BLaER1 treated with 17β-estradiol and CSF1 and Interleukin-3, amounts not matched to agents 10 nM and 100 nM (cell line): ENCODE results near the gene HSP90B1.

Experiments used
- H3K27ac ChIP-seq, 11 experiments: shearing (Covaris generic); formaldehyde crosslinking; 2 replicates each; pipeline ENCODE4 v1.8.1; 2022
- H3K27me3 ChIP-seq, 11 experiments: shearing (Covaris generic); formaldehyde crosslinking; 2 replicates each; pipeline ENCODE4 v1.8.1; 2022
- H3K36me3 ChIP-seq, 11 experiments: shearing (Covaris generic); formaldehyde crosslinking; 2 replicates each; pipeline ENCODE4 v1.8.1; 2022
- H3K4me1 ChIP-seq, 10 experiments: shearing (Covaris generic); formaldehyde crosslinking; 2 replicates each; pipeline ENCODE4 v1.8.1; 2022
- H3K4me2 ChIP-seq, 11 experiments: shearing (Covaris generic); formaldehyde crosslinking; 2 replicates each; pipeline ENCODE4 v1.8.1; 2022
- H3K4me3 ChIP-seq, 10 experiments: shearing (Covaris generic); formaldehyde crosslinking; 2 replicates each; pipeline ENCODE4 v1.8.1; 2022
- H3K9ac ChIP-seq, 11 experiments: shearing (Covaris generic); formaldehyde crosslinking; 2 replicates each; pipeline ENCODE4 v1.8.1; 2022
- H3K9me3 ChIP-seq, 11 experiments: shearing (Covaris generic); formaldehyde crosslinking; replicated peaks in 1 of 11; 2 replicates each; pipeline ENCODE4 v1.8.1; 2022
- H4K20me1 ChIP-seq, 11 experiments: shearing (Covaris generic); formaldehyde crosslinking; 2 replicates each; pipeline ENCODE4 v1.8.1; 2022
- Cebpa-rat ChIP-seq, 11 experiments: shearing (Covaris generic); IDR thresholded peaks; 2 replicates each; pipeline ENCODE4 v1.8.1; 2022

The HSP90B1 gene

DNA sequence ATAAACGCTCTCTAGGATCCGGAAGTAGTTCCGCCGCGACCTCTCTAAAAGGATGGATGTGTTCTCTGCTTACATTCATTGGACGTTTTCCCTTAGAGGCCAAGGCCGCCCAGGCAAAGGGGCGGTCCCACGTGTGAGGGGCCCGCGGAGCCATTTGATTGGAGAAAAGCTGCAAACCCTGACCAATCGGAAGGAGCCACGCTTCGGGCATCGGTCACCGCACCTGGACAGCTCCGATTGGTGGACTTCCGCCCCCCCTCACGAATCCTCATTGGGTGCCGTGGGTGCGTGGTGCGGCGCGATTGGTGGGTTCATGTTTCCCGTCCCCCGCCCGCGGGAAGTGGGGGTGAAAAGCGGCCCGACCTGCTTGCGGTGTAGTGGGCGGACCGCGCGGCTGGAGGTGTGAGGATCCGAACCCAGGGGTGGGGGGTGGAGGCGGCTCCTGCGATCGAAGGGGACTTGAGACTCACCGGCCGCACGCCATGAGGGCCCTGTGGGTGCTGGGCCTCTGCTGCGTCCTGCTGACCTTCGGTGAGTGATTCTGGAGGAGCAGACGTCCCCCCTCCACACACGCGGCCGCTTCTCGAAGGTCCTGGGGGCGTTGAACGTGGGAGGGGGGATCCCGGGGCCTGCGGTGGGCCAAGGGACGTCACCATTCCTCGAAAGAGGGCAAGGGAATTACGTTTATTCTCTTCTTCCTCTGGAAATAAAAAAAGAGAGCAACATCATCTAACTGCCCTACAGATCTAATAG is at the start of gene HSP90B1:
Gene HSP90B1 (plus strand): TSS at position 377 of the 753 bp plus-strand sequence. CDS start 106 bp downstream, at position 483.
- Histone ChIP-seq H4K20me1 (peaks cover 41 to 49% (median 43%) of the 10 kb centered on the region in 11 experiments; a peak in 21 of 22 replicates), H3K27me3 (no peaks in the 10 kb centered on the region), H3K9ac (peak within 1 kb of the TSS; percentile 90 to 99 (median 97)), H3K4me1 (peaks cover 42 to 52% (median 49%) of the 10 kb centered on the region in 10 experiments), H3K9me3 (no peaks in the 10 kb centered on the region), H3K4me2 (peak within 1 kb of the TSS; percentile 83 to 99 (median 95)), H3K27ac (peak within 1 kb of the TSS; percentile 89 to 98 (median 96)), H3K4me3 (peak within 1 kb of the TSS; percentile 77 to 93 (median 86)), H3K36me3 (peaks cover 32 to 43% (median 40%) of the 10 kb centered on the region in 11 experiments)
- TF ChIP-seq Cebpa-rat (IDR thresholded peaks at IDR 0.05) = no peak

DNA sequence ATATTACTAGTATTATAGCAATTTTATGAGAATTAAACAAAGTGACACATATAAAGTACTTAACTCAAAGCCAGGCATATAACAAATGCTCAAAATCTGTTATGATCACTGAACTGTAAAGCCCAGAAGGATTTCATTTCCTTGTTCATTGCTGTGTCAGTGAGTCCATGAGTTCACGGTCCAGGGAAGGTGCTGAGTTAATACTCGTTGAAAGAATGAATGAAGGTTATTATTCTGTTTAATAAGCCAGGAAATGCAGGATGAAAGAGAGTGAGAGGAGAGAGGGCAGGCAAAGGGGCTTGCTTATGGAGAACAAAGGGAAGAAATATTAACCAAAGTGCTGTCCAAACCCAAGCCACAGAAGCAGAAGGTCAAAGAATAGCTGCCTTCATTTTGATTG is 48.9 kb upstream of the HSP90B1 start:
- no peaks in the 10 kb centered on the region for H3K27me3 ChIP-seq
- H3K27ac ChIP-seq = peak overlapping the region in 8 of 11 experiments; percentile 10 to 62 (median 52); a peak in 15 of 22 replicates
- H3K4me3 ChIP-seq = peak overlapping the region in 3 of 10 experiments; percentile 2 to 26 (median 11); a peak in 4 of 20 replicates
- H3K4me2 ChIP-seq = peak overlapping the region; percentile 31 to 95 (median 75)
- H4K20me1 ChIP-seq = no peaks in the 10 kb centered on the region
- H3K9me3 ChIP-seq = peaks cover 0 to 10% (median 5%) of the 10 kb centered on the region in 11 experiments; a peak in 5 of 22 replicates
- H3K4me1 ChIP-seq = peaks cover 47 to 72% (median 68%) of the 10 kb centered on the region in 10 experiments
- no peaks in the 10 kb centered on the region for H3K36me3 ChIP-seq
- TF ChIP-seq Cebpa-rat (IDR thresholded peaks at IDR 0.05) = no peak
- H3K9ac ChIP-seq = peak overlapping the region in 7 of 11 experiments; percentile 5 to 50 (median 41); a peak in 8 of 22 replicates

DNA sequence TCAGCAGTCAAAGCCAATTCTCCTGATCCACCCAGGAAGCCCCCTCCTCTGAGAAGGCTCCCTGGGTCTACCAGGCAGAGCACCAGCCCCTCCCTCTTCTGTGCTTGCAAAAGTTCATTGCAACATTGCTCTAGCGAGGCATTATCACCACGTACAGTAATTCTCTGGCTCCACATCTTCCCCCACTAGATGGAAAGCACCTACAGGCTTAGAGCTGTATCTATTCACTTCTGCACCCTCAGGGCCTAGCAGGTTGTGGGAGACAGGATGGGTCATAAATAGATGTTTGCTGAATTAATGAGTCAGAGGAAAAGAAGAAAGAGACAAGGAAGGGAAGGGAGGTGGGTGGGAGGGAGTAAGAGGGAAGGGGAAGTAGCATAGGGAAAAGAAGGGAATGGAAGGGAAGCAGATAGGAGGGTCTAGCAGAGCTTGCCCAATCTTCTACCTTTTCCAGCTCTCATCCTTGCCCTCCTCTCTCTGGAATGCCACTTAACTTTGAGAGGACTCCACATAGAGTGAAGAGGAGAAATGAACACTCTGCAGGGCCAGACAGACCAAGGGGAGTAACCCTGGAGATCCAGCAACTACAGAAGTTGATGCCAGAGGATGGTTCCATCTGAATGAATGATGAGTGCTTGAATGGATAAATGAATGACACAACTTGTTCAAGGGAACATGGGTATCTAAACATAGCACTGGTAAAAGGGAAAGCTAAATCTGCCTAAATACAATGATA is 47.2 kb upstream of the HSP90B1 start:
- H3K4me1 ChIP-seq = peaks cover 47 to 69% (median 67%) of the 10 kb centered on the region in 10 experiments
- no peaks in the 10 kb centered on the region for H3K27me3 ChIP-seq
- peak overlapping the region; percentile 48 to 95 (median 78) for H3K4me2 ChIP-seq
- peak overlapping the region in 2 of 11 experiments; percentile 23 to 61; a peak in 4 of 22 replicates for H3K9ac ChIP-seq
- H3K9me3 ChIP-seq = no peaks in the 10 kb centered on the region
- no peaks in the 10 kb centered on the region for H4K20me1 ChIP-seq
- H3K36me3 ChIP-seq = no peaks in the 10 kb centered on the region
- TF ChIP-seq Cebpa-rat (IDR thresholded peaks at IDR 0.05) = no peak
- peak overlapping the region in 4 of 11 experiments; percentile 2 to 42 (median 31); a peak in 2 of 22 replicates for H3K27ac ChIP-seq
- no peak overlapping the region for H3K4me3 ChIP-seq

DNA sequence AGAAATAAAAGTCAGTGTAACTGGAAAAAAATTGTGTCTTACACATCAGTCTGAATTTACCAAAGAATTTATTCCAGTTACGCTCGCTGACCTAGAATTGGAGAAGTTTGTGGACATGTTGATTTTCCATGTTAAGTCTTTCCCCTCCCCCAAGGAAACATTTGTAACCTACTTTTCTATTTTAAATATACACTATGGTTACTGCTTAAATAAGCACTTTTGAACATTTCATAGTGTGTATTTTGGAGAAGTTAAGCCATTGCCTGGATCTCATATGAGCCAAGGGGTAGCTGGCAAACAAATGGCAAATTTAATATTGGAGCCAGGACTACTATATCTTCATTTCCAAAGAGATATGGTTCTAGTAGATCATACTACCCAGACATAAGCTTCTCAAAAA is 46.3 kb upstream of the HSP90B1 start:
- H4K20me1 ChIP-seq = no peaks in the 10 kb centered on the region
- TF ChIP-seq Cebpa-rat (IDR thresholded peaks at IDR 0.05) = no peak
- peak overlapping the region; percentile 48 to 95 (median 78) for H3K4me2 ChIP-seq
- peak overlapping the region in 3 of 11 experiments; percentile 30 to 42 (median 33); a peak in 4 of 22 replicates for H3K27ac ChIP-seq
- H3K4me1 ChIP-seq = peaks cover 47 to 61% (median 59%) of the 10 kb centered on the region in 10 experiments
- H3K27me3 ChIP-seq = no peaks in the 10 kb centered on the region
- H3K36me3 ChIP-seq = no peaks in the 10 kb centered on the region
- H3K9me3 ChIP-seq = no peaks in the 10 kb centered on the region
- no peak overlapping the region for H3K4me3 ChIP-seq
- H3K9ac ChIP-seq = peak overlapping the region in 5 of 11 experiments; percentile 18 to 61 (median 23); a peak in 6 of 22 replicates

- Histone ChIP-seq H3K27me3 (no peaks in the 10 kb centered on the region), H3K36me3 (no peaks in the 10 kb centered on the region), H3K9ac (peak overlapping the region in 5 of 11 experiments; percentile 18 to 61 (median 23); a peak in 5 of 22 replicates), H3K27ac (peak overlapping the region in 3 of 11 experiments; percentile 30 to 42 (median 33); a peak in 4 of 22 replicates), H3K9me3 (no peaks in the 10 kb centered on the region), H3K4me1 (peaks cover 47 to 57% (median 55%) of the 10 kb centered on the region in 10 experiments), H3K4me2 (peak overlapping the region; percentile 48 to 95 (median 78); a peak in 19 of 22 replicates), H3K4me3 (no peak overlapping the region), H4K20me1 (no peaks in the 10 kb centered on the region)
- TF ChIP-seq Cebpa-rat (IDR thresholded peaks at IDR 0.05) = no peak
Measured at GRCh38 chr12:103884316-103884715, 45.9 kb upstream of the HSP90B1 start.

DNA sequence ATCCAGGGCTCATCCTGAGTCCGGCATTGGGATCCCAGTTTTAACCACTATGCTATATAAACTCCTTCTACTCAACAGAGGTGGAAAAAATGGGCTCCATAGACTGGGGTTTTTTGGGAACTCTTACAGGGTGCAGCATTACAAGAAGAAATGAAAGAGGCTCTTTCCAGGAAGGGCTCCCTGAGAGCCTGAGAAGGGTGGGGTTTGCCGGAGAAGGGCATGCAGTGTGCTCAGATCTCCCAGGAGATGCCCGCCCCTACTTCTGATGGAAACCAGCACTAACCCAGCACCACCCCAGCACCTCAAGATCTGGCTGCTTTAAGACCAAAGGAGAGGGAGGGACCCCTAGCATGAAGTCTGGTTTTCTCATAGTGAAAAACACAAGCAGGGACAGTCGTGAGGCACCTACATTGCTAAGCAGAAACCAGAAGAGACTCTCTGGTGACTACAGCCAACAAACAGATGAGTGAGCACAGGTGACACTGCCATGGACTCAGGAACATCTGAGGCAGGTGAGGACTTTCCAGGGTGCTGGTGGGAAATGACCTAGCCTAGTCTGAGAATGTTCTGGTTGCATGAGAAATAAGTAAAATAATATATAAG is 43.9 kb upstream of the HSP90B1 start:
- no peaks in the 10 kb centered on the region for H4K20me1 ChIP-seq
- no peak overlapping the region for H3K9ac ChIP-seq
- no peak for TF ChIP-seq Cebpa-rat (IDR thresholded peaks at IDR 0.05)
- peaks cover 34 to 37% (median 36%) of the 10 kb centered on the region in 10 experiments for H3K4me1 ChIP-seq
- H3K27me3 ChIP-seq = no peaks in the 10 kb centered on the region
- H3K27ac ChIP-seq = no peak overlapping the region
- no peak overlapping the region for H3K4me2 ChIP-seq
- H3K36me3 ChIP-seq = no peaks in the 10 kb centered on the region
- no peaks in the 10 kb centered on the region for H3K9me3 ChIP-seq
- no peak overlapping the region for H3K4me3 ChIP-seq

GRCh38 chr12:103887738-103888137 is 42.5 kb upstream of the HSP90B1 start:
- H3K4me3 ChIP-seq = no peak overlapping the region
- peaks cover 19 to 23% (median 21%) of the 10 kb centered on the region in 10 experiments for H3K4me1 ChIP-seq
- no peaks in the 10 kb centered on the region for H4K20me1 ChIP-seq
- H3K36me3 ChIP-seq = no peaks in the 10 kb centered on the region
- H3K9me3 ChIP-seq = no peaks in the 10 kb centered on the region
- H3K4me2 ChIP-seq = no peak overlapping the region
- no peak overlapping the region for H3K9ac ChIP-seq
- no peak overlapping the region for H3K27ac ChIP-seq
- no peak for TF ChIP-seq Cebpa-rat (IDR thresholded peaks at IDR 0.05)
- no peaks in the 10 kb centered on the region for H3K27me3 ChIP-seq

- Histone ChIP-seq H3K27me3 (no peaks in the 10 kb centered on the region), H3K36me3 (no peaks in the 10 kb centered on the region), H3K9me3 (no peaks in the 10 kb centered on the region), H3K4me1 (no peaks in the 10 kb centered on the region), H3K27ac (no peak overlapping the region), H3K9ac (no peak overlapping the region), H3K4me3 (no peak overlapping the region), H4K20me1 (no peaks in the 10 kb centered on the region), H3K4me2 (no peak overlapping the region)
- no peak for TF ChIP-seq Cebpa-rat (IDR thresholded peaks at IDR 0.05)
Measured at GRCh38 chr12:103897316-103897715, 32.9 kb upstream of the HSP90B1 start.
